GM18519 (cell line): ENCODE results near the gene RNF130.
"Not testable (repeated sequence)": the region's sequence is repeated elsewhere in the genome, so short reads cannot be mapped to it uniquely, and the experiment has no call there.

Experiments used
- ATAC-seq: cut with Tn5 transposase; IDR thresholded peaks from one replicate; pipeline ENCODE4 v1.9.1; 2021; ENCODE audit warnings: mild to moderate bottlenecking, moderate library complexity; ENCODE audit not compliant: unreplicated experiment, low FRiP score

RNF130 gene

GRCh38 chr5:179986328-179986727 lies 85.2 kb downstream of the RNF130 start:
- no peak for ATAC-seq

- no peak for ATAC-seq
Measured at GRCh38 chr5:179981636-179982035, 89.9 kb downstream of the RNF130 start.

GRCh38 chr5:179980767-179981166 lies 90.8 kb downstream of the RNF130 start:
- ATAC-seq = no peak

DNA sequence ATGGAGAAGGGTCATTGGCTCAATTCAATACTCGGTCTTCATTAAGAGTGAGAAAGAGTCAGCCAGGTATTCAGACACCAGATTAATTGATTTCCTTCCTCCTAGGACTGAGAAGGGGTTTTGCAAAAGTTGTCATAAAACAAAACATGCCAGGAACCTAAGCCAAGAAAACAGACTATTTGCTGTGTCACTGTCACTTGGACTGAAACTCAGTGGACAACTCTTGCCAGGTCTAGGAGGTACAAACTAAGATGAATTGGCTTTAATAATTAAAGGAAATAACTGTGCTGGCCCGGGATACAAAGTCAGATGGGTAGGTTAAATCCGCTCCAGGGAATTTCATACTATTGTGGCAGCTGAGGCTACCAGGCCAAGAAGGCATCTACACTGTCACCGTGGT lies 92.8 kb downstream of the RNF130 start:
- no peak for ATAC-seq

DNA sequence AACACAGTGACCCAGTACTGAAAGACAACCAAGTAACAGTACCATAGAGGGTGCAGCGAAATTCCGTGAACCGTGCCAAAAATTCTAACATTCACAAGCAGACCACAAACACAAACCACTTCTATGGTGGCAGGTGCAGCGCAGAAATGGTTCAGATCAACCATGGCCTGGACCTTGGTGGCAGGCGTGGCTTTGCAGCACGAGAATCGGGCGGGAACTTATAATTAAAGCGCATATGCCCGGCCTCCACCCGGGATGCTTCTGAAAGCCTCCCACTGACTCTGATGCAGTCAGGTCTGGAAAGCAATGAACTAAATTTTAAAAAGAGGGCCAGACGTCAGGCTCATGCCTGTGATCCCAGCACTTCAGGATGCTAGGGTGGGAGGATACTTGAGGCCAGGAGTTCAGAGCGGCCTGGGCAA lies 95.8 kb downstream of the RNF130 start:
- no peak for ATAC-seq

DNA sequence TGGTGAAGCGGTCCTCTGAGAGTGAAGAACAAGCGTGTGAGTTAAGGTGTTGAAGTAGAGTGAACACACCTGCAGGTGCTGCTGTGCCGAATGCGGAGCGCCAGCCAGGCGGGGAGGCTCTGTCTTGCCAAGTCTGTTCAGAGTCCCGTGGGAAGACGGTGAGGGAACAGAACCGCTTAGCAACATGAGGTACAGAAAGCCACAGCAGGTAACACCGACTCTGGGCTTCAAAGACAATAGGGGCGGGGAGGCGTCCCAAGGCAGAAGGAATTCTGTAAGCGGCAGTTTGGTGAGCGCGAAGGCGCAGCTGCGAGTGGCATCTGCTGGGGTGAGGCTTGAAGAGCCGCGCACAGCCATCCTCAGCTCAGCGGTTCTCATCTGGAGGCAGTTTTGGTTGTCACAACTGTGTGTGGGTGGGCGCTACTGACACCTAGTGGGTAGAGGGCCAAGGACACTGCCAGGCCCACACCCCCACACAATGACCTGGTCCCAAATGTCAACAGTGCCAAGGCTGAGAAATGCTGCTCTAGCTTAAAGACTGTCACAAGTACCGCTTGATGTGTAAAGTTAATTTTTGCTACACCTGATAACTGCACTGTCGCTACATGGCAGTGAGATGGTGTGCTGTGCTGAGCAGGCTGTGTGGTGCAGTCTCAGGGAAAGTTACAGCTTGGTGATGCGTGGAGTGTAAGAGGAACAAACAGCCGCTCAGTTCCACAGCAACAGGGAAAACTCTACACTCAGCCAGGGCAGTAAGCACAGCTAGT lies 96.4 kb downstream of the RNF130 start:
- peak; percentile 48 for ATAC-seq

DNA sequence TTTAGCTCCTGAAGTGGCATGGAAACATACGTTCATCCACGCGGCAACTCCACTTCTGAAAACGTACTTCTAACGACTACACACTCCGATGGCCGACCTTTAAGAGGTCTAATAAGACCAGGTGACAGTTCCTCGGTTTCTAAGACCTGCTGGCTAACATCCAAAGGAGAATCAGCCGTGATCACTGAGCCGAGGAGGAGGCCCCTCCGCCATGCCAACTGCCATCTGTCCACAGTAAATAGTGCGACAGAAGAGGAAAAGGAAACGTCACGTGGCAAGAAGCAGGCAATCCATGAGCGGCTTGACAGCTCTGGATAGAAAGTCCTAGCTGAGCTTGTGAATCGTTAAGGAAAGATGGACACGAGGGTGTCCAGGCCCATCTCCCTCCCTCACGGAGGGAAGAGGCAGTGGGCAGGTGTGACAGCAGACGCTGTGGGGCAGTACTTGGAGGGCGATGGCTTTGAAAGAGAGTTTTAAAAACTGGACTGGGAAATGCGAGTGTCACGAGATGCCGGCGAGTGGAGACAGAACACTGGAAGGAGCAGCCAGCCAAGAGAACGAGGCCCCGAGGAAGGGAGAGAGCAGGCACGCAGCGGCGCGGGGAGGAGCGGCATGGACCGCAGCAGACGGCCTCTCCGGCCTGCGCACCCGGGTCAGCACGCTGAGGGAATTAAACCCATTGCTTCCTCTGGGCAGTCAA lies 97.2 kb downstream of the RNF130 start:
- no peak for ATAC-seq

DNA sequence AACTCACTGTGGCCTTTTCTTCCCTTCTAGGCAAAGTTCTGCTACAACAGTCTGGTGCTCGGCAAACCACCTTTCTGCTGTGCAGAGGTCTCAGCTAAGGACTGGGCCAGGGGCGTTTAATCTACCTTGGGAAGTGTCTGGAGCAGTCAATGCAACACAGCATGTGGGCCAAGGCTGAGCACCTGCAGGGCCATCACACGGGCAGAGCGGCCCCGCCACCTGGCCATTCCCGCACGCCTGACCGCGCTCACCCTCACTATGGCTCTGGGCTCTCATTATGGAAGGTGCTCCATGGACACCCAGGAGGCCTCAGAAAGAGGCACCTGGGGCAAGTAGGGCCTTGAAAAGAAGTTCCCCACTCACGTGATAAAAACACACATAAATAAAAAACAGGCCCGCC lies 98.2 kb downstream of the RNF130 start:
- ATAC-seq = no peak

- ATAC-seq = no peak
Measured at GRCh38 chr5:179969110-179969509, 102.4 kb downstream of the RNF130 start.

- ATAC-seq = no peak
Measured at GRCh38 chr5:179967489-179967888, 104.1 kb downstream of the RNF130 start.

GRCh38 chr5:179964015-179964414 lies 107.5 kb downstream of the RNF130 start:
- ATAC-seq = no peak

GRCh38 chr5:179963375-179963774 lies 108.2 kb downstream of the RNF130 start:
- ATAC-seq = no peak

DNA sequence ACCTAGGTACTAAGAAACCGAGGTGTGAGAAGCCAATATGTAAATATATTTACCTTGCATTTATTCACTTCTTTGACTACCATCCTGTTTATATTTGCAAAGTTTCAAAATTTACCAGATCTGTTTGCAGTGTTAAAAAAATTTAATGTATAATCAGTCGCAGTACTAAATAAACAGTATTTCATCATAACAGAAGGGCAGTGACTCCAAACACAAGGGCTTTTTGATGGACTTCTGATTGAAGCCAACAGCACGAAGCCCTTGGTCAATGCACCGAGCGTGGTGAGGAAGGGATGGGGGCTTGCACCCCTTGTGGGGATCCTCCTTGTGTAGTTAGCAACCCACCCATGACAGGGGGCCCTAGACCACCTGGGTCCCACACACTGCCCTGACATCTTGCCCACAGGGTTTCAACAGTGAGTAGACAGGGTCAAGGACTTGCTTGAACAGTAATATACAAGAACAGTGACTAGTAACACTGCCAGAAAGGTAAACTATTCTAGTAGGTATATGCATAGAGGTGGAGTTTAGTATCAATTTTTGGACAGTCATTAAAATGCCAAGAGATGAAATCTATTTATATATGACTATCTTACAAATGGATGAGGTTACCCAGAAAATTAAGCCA lies 111.2 kb downstream of the RNF130 start:
- ATAC-seq = no peak

DNA sequence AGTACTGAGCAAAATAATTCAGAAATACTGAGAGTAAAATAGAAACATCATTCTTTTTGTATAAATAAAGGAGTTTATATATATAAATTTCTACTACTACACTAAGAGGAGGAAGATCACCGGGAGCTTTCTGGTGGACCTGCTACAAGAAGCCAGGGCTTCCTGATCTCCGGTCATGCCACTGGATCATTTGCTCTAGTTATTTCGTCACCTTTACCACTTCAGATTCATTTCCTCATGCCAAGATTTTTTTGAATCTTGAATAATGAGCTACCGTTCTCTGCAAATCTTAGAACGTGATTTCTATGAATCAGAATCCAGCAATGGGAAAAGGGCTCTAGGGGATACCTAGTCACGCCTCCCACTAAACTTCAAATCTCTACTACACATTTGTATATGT lies 111.9 kb downstream of the RNF130 start:
- no peak for ATAC-seq

GRCh38 chr5:179959118-179959517 lies 112.4 kb downstream of the RNF130 start:
- ATAC-seq = not testable (repeated sequence)

- no peak for ATAC-seq
Measured at GRCh38 chr5:179955630-179956029, 115.9 kb downstream of the RNF130 start.

DNA sequence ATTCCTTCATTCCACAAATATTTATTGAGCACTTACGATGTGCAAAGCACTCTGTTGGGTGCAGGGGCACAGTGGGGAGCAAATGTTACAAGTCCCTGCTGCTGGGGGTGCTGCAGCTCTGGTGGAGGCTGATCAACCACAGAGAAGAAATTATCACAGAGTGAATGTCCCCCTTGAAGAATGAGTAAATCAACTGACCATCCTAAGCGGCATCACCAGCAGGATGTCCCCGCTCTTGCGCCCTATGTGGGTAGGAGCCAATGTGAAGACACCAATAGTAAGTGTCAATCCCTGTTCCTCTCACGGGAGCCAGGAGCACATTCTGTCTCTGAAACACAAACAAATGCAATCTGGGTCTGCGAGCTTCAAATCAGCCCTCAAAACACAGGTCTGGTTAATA lies 116.5 kb downstream of the RNF130 start:
- ATAC-seq = no peak

- no peak for ATAC-seq
Measured at GRCh38 chr5:179954434-179954833, 117.1 kb downstream of the RNF130 start.

GRCh38 chr5:179953987-179954386 lies 117.6 kb downstream of the RNF130 start:
- ATAC-seq = no peak

DNA sequence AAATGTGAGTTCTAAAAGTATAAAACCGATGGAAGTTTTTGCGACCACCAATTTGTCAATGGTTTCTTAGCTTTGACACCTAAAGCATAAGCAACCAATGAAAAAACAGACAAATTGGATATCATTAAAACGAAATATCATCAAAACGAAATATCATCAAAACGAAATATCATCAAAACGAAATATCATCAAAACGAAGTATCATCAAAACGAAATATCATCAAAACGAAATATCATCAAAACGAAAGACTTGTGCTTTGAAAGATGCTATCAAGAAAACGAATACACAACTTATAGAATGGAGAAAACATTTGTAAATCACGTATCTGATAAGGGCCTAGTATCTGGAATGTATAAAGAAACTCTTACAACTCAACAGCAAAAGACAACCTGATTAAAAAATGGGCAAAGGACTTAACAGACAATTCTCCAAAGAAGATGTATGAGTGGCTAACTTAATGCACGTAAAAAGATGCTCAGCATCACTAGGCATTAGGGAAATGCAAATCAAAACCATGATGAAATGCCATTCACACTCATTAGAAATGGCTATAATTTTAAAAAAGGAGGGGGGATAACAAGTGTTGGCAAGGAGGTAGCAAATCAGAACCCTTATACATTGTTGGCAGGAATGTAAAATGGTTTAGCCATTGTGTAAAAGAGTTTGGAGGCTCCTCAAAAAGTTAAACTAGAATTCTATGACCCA lies 134.4 kb downstream of the RNF130 start:
- no peak for ATAC-seq
